SK-N-MC (cell line): ENCODE data around the gene GOLGA8O.
"Not testable (repeated sequence)": the region's sequence is repeated elsewhere in the genome, so short reads cannot be mapped to it uniquely, and the experiment has no call there.

Experiments
- DNase-seq: peaks from one replicate; pipeline ENCODE4 v3.0.0-alpha.2; 2011; ENCODE audit warnings: low read depth, low spot score
- H3K27ac ChIP-seq: fragments of 200-600 bp; sonication (generic); 2 replicates; pipeline ENCODE4 v1.5.1; 2016; ENCODE audit warnings: mixed run types
- H3K36me3 ChIP-seq: fragments of 200-600 bp; sonication (generic); 2 replicates; pipeline ENCODE4 v1.6.1; 2017; ENCODE audit warnings: antibody characterized with exemption, low read length, mixed read lengths; ENCODE audit not compliant: insufficient read depth
- H3K4me3 ChIP-seq: fragments of 200-600 bp; sonication (generic); 2 replicates; pipeline ENCODE4 v1.5.1; 2016
- H3K9ac ChIP-seq: fragments of 200-600 bp; sonication (generic); 2 replicates; pipeline ENCODE4 v1.8.0; 2017; ENCODE audit warnings: mixed run types, mixed read lengths; ENCODE audit not compliant: insufficient read length
- H3K9me3 ChIP-seq: fragments of 200-600 bp; sonication (generic); 2 replicates; pipeline ENCODE4 v1.6.1; 2017; ENCODE audit warnings: low read depth, mild to moderate bottlenecking, antibody characterized with exemption, low read length, moderate library complexity, mixed read lengths

GOLGA8O gene

GRCh38 chr15:32455534-32455933 lies at the start of gene GOLGA8O:
GOLGA8O (minus strand) TSS chr15:32455634; CDS start chr15:32455536, 98 bp downstream.
- not testable (repeated sequence) for H3K36me3 ChIP-seq, H3K4me3 ChIP-seq, H3K27ac ChIP-seq, H3K9ac ChIP-seq, H3K9me3 ChIP-seq, DNase-seq

- not testable (repeated sequence) for H3K4me3 ChIP-seq, H3K9ac ChIP-seq, H3K9me3 ChIP-seq, H3K36me3 ChIP-seq, DNase-seq, H3K27ac ChIP-seq
Measured at GRCh38 chr15:32504152-32504811, 48.8 kb upstream of the GOLGA8O start.

GRCh38 chr15:32502946-32503345 lies 47.5 kb upstream of the GOLGA8O start:
- H3K27ac ChIP-seq, DNase-seq, H3K36me3 ChIP-seq, H3K4me3 ChIP-seq, H3K9me3 ChIP-seq, H3K9ac ChIP-seq: not testable (repeated sequence)

GRCh38 chr15:32492768-32493167 lies 37.3 kb upstream of the GOLGA8O start:
- not testable (repeated sequence) for DNase-seq, H3K36me3 ChIP-seq, H3K9ac ChIP-seq

GRCh38 chr15:32486474-32486873 lies 31.0 kb upstream of the GOLGA8O start:
- not testable (repeated sequence) for H3K27ac ChIP-seq, H3K4me3 ChIP-seq, DNase-seq, H3K36me3 ChIP-seq, H3K9ac ChIP-seq, H3K9me3 ChIP-seq

More at GRCh38 chr15:32492768-32493167, 37.3 kb upstream of the GOLGA8O start:
- H3K27ac ChIP-seq, H3K4me3 ChIP-seq, H3K9me3 ChIP-seq: not testable (repeated sequence)

GRCh38 chr15:32483377-32483776 lies 27.9 kb upstream of the GOLGA8O start:
- H3K27ac ChIP-seq, DNase-seq, H3K9me3 ChIP-seq, H3K36me3 ChIP-seq, H3K9ac ChIP-seq, H3K4me3 ChIP-seq: not testable (repeated sequence)

- not testable (repeated sequence) for H3K36me3 ChIP-seq, H3K27ac ChIP-seq, H3K9me3 ChIP-seq, H3K9ac ChIP-seq, H3K4me3 ChIP-seq, DNase-seq
Measured at GRCh38 chr15:32481683-32482082, 26.2 kb upstream of the GOLGA8O start.

- H3K9me3 ChIP-seq, H3K4me3 ChIP-seq, H3K36me3 ChIP-seq, H3K27ac ChIP-seq, DNase-seq, H3K9ac ChIP-seq: not testable (repeated sequence)
Measured at GRCh38 chr15:32468076-32468475, 12.6 kb upstream of the GOLGA8O start.

GRCh38 chr15:32440445-32440977 lies 14.9 kb downstream of the GOLGA8O start:
- not testable (repeated sequence) for H3K9me3 ChIP-seq, H3K27ac ChIP-seq, DNase-seq, H3K4me3 ChIP-seq, H3K9ac ChIP-seq, H3K36me3 ChIP-seq

GRCh38 chr15:32434102-32434963 lies 21.1 kb downstream of the GOLGA8O start:
- H3K9me3 ChIP-seq, H3K9ac ChIP-seq, H3K27ac ChIP-seq, DNase-seq, H3K36me3 ChIP-seq, H3K4me3 ChIP-seq: not testable (repeated sequence)

GRCh38 chr15:32427635-32428034 lies 27.8 kb downstream of the GOLGA8O start:
- H3K27ac ChIP-seq, H3K4me3 ChIP-seq, H3K36me3 ChIP-seq, DNase-seq, H3K9ac ChIP-seq, H3K9me3 ChIP-seq: not testable (repeated sequence)

GRCh38 chr15:32426511-32426910 lies 28.9 kb downstream of the GOLGA8O start:
- H3K27ac ChIP-seq, H3K9ac ChIP-seq, DNase-seq, H3K4me3 ChIP-seq, H3K9me3 ChIP-seq, H3K36me3 ChIP-seq: not testable (repeated sequence)

- not testable (repeated sequence) for H3K4me3 ChIP-seq, H3K36me3 ChIP-seq, H3K9ac ChIP-seq, DNase-seq, H3K9me3 ChIP-seq, H3K27ac ChIP-seq
Measured at GRCh38 chr15:32407903-32408302, 47.5 kb downstream of the GOLGA8O start.

- H3K9ac ChIP-seq, H3K27ac ChIP-seq, H3K36me3 ChIP-seq, DNase-seq, H3K9me3 ChIP-seq, H3K4me3 ChIP-seq: not testable (repeated sequence)
Measured at GRCh38 chr15:32403192-32403591, 52.2 kb downstream of the GOLGA8O start, which contains the start of gene GOLGA8K. GOLGA8K (minus strand) TSS chr15:32403292; CDS start chr15:32403194, 98 bp downstream.
